PFSK-1 (cell line): Measurements from ENCODE around the gene SLC6A19.

ENCODE experiments used
- FOXP2 ChIP-seq: optimal IDR thresholded peaks from 2 replicates; pipeline ENCODE3; 2011; ENCODE audit warnings: borderline replicate concordance, control low read depth, inconsistent platforms; ENCODE audit not compliant: insufficient read depth; ENCODE audit errors: extremely low read length, extremely low read depth
- POLR2AphosphoS5 ChIP-seq: IDR thresholded peaks from 2 replicates; pipeline ENCODE4 v1.6.1; 2012; ENCODE audit warnings: low read depth, mild to moderate bottlenecking, control low read depth, low read length, moderate library complexity
- REST ChIP-seq, 2 experiments: IDR thresholded peaks; 2 replicates each; pipeline versions ENCODE4 v1.6.1 to v1.8.0; 2011 to 2012; ENCODE audit warnings: low read depth in 2 of 2, low read length in 2 of 2, control low read depth in 1 of 2, inconsistent platforms in 1 of 2, mild to moderate bottlenecking in 1 of 2, moderate library complexity in 1 of 2; ENCODE audit not compliant: insufficient read depth in 1 of 2
- SIN3A ChIP-seq: IDR thresholded peaks from 2 replicates; pipeline ENCODE4 v1.6.1; 2012; ENCODE audit warnings: mild to moderate bottlenecking, low read length, moderate library complexity, borderline replicate concordance; ENCODE audit not compliant: insufficient read depth
- TAF1 ChIP-seq: IDR thresholded peaks from 2 replicates; pipeline ENCODE4 v1.6.1; 2012; ENCODE audit warnings: low read length, control low read depth, borderline replicate concordance; ENCODE audit not compliant: insufficient read depth

SLC6A19 gene

DNA sequence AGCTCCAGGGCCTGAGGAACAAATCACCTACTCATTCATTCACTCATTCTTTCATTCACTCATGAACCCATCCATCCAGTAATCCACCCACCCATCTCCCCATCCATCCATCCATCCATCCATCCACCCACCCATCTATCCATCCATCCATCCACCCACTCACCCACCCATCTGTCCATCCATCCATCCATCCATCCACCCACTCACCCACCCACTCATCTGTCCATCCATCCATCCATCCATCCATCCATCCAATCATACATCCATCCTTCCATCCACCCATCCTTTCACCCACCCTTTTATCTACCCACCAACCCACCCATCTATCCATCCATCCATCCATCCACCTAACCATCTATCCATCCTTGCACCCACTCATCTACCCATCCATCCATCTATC is 35.5 kb upstream of the SLC6A19 start:
- no peak for TF ChIP-seq REST (IDR thresholded peaks at IDR 0.05; ENCODE audit: insufficient read depth in 1 of 2, low read depth in 2 of 2, low read length in 2 of 2)
- TF ChIP-seq POLR2AphosphoS5 = no peak
- TF ChIP-seq FOXP2 = no peak
- TF ChIP-seq TAF1 = no peak
- TF ChIP-seq SIN3A = no peak

DNA sequence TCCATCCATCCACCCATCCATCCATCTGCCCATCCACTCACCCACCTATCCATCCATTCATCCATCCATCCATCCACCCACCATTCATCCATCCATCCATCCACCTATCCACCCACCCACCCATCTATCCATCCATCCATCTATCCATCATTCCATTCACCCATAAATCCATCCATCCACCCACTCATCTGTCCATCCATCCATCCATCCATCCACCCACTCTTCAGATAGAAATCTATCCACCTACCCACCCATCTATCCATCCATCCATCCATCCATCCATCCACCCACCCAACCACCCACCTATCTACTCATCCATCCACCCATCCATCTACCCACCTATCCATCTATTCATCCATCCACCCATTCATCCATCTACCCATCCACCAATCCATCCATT is 35.0 kb upstream of the SLC6A19 start:
- TF ChIP-seq TAF1 (no peak), POLR2AphosphoS5 (no peak), SIN3A (no peak), FOXP2 (no peak), REST (IDR thresholded peaks at IDR 0.05; ENCODE audit: insufficient read depth in 1 of 2, low read depth in 2 of 2, low read length in 2 of 2) (no peak)

- TF ChIP-seq REST (IDR thresholded peaks at IDR 0.05; ENCODE audit: insufficient read depth in 1 of 2, low read depth in 2 of 2, low read length in 2 of 2) (no peak), POLR2AphosphoS5 (no peak), TAF1 (no peak), SIN3A (no peak), FOXP2 (no peak)
Measured at GRCh38 chr5:1167361-1167727, 34.1 kb upstream of the SLC6A19 start.

DNA sequence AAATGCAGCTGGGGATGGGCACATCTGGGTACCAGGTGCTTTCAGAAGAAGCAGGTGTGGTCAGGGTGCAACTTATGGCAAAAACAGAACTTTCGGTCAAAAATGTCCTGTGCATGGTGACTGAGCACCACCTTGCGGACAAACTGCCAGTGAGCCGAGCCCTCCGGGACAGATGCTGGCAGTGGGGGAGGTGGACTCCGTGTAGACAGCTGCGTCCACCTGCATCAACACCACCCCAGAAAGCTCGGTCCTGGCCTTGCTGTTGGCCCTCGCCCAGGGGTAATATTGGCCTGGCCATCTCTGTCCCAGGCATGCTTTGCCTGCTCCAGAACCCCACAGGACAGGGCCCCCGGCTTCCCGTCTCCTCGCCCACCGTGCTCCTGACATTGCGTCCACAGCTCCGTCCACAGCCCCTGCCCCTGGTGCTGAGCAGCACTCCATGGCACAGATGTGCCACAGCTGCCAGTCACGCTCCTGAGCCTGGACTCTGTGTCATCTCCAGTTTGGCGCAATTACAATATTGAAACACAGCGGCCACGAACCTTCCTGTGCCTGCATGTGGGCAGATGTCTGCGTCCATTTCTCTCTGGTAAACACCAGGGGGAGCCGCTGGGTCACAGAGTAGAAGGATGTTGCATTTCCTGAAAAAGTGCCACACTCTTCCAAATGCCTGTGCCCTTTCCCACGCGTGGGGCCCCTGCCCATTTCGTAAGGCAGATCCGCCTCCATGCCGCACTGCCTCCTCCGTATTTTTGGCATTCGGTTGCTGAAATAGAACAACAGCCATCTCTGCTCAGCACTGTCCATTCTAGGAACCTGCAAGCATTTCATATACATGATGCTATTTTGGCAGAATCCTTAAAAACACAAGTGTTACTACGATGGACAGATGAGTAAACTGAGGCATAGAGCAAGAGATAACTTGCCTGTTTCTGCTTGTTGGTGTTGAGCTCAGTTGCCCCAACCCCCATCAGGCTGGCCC is 33.4 kb upstream of the SLC6A19 start:
- peak; percentile 69 for TF ChIP-seq FOXP2
- TF ChIP-seq REST (IDR thresholded peaks at IDR 0.05; ENCODE audit: insufficient read depth in 1 of 2, low read depth in 2 of 2, low read length in 2 of 2) = no peak

- no peak for TF ChIP-seq REST (IDR thresholded peaks at IDR 0.05; ENCODE audit: insufficient read depth in 1 of 2, low read depth in 2 of 2, low read length in 2 of 2)
- TF ChIP-seq TAF1 = no peak
- no peak for TF ChIP-seq POLR2AphosphoS5
- no peak for TF ChIP-seq FOXP2
- TF ChIP-seq SIN3A = no peak
Measured at GRCh38 chr5:1168796-1169195, 32.6 kb upstream of the SLC6A19 start.
